ENCODE results near the gene KCNIP3.
A peak's percentile ranks its signal among the peaks of the same experiment; 100 is the strongest.

The KCNIP3 gene

DNA sequence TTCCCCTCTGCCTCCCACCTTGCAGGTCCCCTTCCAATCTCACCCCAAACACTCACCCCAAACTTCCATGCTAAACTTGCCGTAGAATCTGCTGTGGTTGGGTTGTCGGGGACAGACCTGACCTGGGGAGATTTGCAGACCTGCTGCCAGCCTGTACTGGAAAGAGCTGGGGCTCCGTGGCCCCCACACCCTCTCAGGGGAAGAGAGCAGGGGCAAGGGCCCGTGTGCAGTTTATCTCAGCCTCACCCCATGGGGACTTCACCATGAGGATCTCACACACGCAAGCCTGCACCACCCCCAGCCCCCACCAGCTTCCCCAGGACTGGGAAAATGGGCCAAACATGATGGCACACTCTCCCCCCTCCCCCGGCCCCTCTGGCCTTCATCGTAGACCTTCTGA, 30.7 kb downstream of the KCNIP3 start:
- DNase-seq (ENCODE audit: low read depth in 2 of 2) = no peak

DNA sequence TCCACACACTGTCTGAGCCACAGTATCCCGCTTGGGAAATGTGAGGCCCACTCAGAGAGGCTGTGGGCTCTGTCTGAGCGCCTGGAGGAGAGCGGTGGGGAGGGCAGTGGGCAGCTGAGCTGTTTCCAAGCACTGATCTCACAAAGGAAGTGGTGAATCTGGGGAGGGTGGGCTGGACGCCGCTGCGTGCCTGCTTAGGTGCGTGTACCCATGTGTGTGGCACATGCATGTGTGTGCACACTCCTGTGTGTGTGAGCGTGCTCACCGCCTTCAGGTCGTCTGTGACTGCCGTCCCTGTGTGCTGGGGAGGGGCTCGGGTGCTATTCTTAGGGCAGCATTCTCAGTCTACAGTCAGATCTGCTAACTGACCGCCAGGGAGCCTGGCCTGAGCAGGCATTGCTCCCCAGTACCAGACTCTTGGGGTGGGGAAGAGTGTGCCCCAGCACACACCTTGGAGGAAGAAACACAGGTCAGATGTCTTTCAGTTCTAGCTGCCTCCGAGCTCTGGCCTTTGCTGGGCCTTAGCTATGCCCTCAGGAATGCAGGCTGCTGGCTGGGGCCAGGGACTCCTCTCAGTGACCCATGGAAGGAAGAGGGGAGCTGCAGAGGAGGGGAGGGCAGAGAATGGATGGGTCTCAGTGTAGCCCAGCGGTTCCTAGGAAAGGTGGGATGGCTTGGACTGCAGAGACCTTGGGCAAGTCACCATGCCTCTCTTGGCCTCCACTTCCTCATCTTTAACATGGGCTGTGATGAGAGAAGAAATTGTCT, 31.4 kb downstream of the KCNIP3 start:
- no peak for DNase-seq (ENCODE audit: low read depth in 2 of 2)

DNA sequence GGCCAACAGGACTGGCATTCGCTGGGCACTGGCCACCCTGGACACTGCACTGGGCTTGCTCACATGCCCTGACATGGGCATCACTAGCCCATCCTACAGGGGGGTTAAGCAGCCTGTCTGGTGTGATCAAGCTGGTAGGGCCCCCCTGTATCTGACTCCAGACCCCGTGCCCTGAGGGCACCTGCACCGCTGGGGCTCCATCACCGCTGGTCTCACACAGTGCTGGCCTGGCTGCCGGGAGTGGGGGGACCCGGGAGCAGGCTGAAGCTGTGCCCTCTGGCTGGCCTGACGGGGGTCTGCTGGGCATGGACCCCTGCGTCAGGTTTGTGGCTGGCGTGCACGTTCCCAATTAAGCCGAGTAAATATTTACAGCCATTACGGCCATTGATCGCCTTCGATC, 32.3 kb downstream of the KCNIP3 start:
- DNase-seq (ENCODE audit: low read depth in 2 of 2) = no peak

DNA sequence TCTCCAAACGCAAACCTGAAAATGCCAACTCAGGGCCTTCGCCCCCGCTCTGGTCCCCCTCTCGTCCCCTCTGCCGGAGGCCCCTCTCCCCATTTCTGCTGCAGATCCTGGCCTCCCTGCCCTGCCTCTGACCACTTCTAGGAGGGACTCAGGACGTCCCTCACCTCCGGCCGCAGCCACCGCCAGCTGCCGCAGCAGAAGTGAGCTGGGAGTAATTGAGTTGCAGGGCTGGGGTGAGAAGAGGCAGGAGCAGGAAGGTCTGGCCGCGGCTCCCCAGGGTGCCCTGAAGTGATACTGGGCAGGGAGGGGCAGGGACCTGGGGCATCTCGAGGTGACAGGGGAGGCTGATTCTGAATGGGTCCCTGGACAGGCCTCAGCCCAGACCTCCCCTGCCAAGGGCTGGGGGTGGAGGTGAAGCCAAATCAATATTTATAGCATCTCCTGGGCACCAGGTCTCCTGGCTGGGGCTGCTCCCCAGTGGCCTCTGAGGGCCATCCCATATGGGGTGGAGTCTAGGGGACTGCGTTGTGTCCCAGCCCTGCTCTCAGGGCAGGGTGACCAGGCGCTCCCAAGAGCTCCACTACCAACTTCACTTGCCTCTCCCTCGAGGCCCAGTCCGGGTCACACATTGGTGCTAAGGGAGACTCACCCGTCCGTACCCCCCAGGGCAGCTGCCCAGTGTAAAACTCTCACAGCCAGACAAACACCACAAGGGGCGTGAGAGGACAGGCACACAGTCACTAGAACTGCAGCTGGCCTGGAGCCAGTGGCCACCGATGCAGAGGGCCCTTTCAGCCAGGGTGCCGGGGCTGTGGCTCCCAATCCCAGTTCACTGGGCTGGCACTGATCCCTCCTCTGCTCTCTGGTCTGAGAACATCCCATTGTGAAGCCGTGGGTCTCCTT, 33.0 kb downstream of the KCNIP3 start:
- DNase-seq (ENCODE audit: low read depth in 2 of 2) = no peak

DNA sequence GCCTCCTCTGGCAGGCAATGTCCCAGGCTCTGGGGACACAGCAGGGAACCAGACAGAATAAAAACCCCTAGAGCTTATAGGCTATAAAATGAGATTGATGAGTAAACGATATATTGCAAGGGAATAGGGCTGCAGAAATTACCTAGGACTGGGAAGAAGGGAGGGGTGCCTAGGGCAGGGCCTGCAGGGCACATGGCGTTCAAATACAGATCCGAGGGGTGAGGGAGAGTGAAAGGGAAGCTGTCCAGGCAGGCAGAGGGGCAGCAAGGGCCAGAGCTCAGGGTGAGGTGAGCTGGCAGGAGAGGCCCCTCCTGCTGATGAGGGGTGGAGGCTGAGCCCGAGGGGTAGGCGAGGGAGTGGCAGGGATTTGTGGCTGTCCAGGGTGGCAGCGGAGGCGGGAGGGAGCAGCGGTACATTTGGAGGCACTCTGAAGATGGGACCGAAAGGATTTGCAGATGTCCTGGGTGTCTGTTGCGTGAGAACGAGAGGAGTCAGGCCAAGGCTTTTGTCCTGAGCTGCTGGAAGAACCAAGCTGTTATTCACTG, 33.7 kb downstream of the KCNIP3 start:
- no peak for DNase-seq (ENCODE audit: low read depth in 2 of 2)

DNA sequence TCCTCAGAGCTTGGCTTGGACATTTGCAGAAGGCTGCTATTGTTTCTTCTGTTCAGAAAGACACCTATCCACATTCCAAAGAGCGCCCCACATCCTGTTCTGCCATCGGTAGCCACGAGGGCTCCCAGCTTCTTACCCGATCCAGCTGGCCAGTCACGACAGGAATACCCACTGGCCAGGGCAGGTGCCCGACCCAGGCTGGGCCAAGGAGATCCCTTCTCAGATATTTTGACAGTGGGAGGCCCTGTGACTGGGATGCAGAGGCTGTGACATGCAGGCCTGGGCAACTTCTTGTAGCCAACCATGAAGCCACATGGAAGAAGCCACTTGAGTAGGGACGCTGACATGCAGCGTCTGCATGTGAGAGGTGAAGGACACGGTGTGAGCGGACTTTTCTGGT, 34.5 kb downstream of the KCNIP3 start:
- DNase-seq (ENCODE audit: low read depth in 2 of 2) = no peak

DNA sequence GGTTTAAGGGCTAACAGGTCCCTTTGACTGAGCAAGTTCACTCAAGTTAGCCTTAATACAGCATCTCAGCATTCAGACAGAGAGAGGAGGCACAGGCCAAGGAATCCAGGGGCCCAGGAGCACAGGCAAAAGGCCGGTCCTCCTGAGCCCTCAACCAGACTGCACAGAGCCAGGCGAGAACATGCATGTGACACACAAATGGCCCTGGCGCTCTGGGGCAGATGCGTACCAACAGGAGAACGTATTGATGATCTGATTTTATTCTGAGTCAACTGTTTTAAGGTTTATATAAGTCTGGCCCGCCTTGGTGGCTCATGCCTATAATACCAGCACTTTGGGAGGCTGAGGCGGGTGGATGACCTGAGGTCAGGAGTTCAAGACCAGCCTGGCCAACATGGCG, 34.9 kb downstream of the KCNIP3 start:
- DNase-seq (ENCODE audit: low read depth in 2 of 2) = no peak

DNA sequence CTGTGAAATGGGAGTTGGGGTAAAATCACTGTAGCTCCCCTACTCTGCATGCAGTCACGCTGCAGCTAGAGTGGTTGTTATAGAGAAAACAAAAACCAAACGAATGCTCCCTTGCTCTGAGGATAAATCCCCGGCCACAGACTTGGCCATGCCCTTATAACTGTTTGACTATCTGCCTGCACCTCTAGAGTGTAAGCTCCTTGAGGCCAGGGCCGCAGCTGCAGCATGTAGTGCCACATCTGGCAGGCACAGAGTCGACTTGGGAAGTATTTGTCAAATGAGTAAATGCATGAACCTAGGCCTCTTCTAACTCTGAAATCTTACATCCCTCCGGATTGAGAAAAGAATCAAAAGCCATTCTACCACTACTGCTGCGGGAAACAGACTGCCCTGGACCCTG, 35.9 kb downstream of the KCNIP3 start:
- no peak for DNase-seq (ENCODE audit: low read depth in 2 of 2)

DNA sequence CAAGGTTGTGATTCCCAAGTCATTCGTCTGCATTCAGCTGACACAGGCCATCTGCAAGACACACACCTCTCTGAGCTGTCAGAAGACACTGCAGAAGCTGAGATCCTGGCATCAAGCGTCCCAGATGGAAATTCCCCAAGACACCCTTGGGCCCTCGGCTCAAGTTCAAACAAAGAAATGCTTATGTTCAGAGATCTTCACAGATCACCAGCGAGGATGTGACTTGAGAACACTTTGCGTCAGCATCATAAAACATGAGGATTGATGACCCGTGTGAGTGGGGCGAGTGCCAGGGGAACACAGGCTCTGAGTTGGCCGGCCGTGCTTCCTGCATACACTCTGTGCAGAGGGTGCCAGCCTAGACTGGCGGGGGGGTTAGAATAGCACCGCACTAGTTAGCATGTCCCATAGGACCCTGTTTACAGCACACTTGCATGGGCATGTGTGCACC, 36.8 kb downstream of the KCNIP3 start:
- no peak for DNase-seq (ENCODE audit: low read depth in 2 of 2)

DNA sequence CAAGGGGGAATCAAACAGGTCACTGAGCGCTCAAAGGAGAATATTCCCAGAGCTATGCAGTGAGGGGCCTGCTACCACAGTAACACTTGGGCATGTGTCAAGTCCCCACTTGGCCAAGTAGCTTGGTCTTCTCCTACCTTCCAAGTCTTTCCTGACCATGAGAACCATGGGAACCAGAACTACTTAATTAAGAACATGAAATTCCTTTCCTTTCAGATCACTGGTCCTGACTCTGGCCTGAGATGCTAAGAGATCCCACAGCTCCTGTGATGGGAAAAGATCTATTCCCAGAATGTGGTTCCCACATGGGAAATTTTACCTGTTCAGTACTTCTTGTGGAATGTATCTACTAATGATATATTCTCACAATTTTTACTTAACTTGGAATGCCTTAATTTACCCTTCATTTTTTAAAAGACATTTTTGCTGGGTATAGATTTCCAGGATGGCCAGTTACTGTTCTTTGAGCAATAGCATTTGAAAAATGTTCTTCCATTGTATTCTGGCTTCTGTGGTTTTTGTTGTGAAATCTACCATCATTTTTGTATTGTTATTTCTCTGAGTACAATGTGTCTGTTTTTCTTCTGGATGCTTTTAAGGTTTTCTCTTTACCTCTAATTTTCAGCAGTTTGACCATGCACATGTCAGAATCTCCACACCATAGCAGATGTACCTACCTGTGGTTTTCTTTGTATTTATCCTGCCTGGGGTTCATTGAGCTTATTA, 37.9 kb downstream of the KCNIP3 start:
- DNase-seq (ENCODE audit: low read depth in 2 of 2) = no peak

DNA sequence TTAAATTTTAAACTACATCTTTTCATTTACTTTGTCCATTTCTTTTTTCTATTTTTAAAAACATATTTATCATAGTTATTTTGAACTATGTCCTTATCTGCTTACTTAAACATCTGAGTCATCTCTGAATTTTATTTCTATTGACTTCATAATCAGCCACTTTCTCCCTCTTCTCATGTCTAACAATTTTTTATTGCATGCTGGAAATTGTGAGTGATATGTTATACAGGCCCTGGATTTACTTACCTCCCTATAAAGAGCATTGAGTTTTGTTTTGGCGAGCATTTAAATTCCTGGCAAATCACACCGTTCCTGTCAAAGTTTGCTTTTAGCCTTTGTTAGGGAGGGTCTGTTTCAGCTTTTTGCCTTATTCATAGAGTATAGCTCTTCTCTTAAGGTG, 39.3 kb downstream of the KCNIP3 start:
- no peak for DNase-seq (ENCODE audit: low read depth in 2 of 2)

DNA sequence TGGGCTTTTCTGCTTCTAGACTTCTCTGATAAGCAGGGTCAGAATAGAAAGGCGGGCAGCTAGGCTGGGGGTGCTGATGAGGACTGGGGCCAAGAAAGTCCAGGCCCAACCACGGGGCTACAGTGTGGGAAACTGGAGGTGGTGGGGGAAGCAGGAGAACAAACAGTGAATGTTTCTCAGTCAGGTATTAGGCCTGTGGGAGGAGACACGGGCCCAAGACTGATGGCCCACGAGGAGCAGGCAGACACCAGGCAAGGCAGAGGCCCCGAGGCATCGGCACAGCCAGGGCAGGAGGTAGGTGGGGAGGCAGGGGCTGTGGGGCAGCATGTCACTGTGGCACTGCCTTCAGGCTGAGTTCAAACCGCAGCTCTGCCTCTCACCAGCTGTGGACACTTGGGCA, 40.7 kb downstream of the KCNIP3 start:
- no peak for DNase-seq (ENCODE audit: low read depth in 2 of 2)

DNA sequence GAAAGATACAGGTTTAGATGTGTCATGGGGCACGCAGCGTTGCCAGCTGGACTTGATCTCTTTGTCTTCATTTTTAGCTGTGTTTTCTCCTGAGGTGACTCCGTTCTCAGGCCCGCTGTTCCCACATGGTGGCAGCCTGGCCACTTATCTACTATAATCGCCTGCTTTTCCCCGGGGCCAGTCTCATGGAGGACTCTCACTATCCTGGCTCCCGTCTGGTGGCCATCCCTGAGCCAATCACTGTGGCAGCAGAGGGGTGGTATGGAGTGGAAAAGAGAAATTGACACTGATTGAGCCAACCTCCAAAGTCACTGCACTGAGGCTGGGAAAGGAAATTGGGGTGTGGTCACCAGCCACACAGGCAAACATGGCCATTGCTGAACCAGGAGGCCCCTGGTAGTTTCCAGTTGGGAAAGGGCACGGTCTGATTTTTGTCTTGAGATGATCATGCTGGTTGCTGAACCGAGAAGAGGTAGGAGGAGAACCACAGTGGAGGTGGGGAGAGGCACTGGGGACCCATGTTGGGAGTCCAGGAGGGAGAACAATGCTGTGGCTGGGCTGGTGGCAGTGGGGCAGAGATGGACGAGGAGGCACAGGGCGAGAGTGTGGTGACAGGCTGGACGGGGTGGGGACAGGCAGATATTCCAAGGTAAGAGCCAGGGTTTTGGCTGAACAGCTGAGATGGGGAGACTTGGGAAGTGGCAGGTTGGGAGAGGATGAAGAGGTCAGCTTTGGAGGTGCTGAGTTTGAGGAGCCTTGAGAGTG, 45.6 kb downstream of the KCNIP3 start:
- no peak for DNase-seq (ENCODE audit: low read depth in 2 of 2)

DNA sequence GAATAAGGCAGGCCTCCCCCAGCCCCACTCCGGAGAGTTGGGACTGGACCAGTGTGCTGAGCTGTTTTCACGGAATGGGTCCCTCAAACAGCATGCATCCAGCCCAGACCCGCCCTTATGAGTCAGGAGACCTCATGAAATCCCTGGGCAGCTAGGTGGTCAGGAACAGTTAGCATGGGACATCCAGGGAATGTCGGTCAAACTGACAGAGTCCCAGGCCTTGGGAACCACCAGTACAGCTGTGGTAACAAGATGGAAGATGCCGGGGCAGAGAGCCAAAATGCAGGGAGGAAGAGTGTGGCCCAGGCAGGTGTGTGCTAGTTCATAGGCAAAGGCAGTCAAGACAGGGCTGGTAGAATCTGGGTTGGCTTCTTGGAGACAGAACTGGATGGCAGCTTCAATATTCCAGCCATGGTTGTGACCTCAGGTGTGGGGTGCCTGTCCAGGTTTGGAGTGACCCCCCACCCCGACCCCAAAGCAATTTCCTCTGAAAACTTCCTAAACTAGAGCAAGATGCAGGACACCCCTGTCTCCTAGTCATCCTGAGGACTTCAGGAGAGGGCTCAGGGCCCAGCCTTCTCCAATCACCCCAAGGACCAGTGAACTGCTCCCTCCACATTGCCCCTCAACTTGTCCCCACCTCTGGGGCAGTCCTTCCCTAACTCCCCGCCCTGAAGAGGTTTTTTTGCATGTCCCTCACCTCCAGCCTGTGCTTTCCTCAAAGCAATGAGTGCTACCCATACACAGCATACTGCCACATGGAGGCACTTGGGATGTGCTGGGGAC, 46.5 kb downstream of the KCNIP3 start:
- no peak for DNase-seq (ENCODE audit: low read depth in 2 of 2)

DNA sequence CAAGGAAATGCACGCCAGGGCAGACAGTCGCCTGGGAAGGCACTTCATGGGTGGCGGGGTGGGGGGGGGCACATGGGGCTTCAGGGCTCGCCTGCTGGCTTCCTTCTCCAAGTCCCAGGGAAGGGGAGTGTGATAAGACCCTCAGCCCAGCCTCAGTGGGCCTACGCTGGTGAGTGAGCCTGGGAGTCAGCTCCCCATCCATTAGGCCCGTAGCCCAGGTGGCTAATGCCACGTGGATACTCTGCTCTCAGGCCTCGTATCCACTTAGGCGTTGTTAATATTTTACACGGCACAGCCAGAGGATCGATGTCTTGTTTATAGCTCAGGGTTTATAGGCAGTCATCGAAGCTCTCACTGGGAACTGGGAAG, 47.1 kb downstream of the KCNIP3 start:
- no peak for DNase-seq (ENCODE audit: low read depth in 2 of 2)

DNA sequence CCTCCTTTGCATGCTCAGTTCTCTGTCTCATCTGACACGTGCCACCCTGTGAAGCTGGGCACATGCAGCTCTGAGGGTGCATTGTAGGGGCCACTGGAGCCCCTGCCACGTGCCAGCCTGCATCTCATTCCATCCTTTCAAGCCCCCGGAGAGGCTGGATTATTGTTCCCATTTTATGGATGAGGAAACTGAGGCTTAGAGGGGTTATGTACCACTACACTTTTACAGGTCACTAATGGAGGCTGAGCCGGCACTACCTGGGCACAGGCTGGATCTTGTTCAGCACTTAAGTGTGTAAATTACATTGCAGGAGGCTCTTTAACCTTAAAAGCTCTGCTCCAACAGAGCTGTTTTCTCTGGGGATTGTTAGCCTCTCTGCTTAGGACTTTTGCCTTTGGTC, 47.5 kb downstream of the KCNIP3 start:
- DNase-seq (ENCODE audit: low read depth in 2 of 2) = no peak

DNA sequence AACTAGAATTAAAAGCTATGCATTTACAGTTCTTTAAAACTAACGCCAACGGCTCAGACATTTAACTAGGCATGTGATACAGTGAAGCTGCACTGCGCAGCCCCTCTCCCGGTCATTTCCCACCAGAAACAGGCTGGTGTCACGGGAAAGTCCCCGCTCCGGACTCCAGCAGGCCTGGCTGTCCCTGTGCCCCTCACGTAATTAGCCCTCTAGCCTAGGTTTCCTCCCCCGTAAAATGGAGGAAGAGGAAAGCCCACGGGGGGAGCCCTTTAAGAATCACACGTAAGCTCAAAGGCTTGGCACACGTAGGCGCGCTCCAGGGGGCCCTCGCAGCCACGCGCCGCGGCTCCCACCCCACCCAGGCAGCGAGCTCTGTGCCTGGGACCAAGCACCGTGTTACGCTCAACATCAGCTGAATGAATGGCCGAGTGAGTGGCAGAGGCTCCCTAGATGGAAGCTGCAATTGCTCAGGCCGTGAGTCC, 48.0 kb downstream of the KCNIP3 start:
- DNase-seq (ENCODE audit: low read depth in 2 of 2) = no peak

DNA sequence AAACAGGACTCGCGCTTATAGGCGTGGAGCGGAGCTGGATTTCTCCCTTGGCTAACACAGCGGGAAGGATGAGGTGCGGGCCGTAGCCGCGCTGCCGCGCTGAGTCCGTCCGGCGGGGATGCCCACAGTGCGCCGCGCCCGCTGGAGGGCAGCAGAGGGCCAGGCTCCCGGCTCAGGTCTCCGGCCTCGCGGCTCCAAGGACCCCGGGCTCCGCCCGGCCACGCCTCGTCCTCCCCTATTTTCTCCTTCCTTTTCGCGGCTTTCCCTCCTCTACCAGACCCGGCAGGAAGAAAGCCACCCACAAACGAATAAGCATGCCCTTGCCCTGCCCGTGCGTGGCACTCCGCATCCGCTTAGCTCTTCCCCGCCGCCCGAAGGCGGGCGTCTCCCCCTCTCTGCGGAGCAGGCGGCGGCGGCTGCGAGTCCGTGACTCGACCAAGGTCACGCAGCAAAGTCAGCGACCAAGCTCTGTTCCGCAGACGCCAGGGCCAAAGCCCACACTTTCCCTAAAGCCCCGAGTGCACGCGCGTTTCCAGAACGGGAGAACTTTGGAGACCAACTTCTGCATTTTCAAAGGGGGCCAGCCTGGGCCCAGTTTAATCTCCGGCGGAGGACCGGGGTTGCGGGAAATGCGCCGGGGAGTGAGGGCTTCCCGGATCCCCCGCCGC, 48.5 kb downstream of the KCNIP3 start:
- DNase-seq (ENCODE audit: low read depth in 2 of 2) = peak; percentile 20

DNA sequence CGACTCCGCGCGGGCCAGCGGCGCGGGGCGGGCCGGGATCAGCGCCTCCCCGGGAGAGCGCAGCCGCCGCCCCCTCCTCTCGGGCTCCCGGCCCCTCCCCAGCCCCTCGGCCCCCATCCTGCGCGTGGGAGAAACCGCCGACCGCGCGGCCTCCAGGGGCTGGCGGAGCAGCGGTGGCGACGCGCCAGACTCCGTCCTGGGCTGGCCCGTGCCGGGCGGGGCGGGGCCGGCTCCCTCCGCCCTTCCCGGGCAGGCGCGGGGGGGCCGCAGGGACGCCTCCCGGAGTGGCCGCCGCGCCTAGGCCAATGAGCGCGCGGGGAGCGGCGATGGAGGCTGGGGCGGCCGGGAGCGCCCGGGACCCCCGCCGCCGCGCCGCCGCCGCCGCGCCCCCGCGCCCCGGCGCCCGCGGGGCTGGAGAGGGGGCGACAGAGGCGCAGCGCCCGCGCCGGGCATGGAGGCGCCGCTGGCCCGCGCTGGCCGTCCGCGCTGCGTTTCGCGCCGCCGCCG, 49.1 kb downstream of the KCNIP3 start:
- DNase-seq (ENCODE audit: low read depth in 2 of 2) = no peak
